GM18861 (cell line): ENCODE measurements around the gene NYAP1.

ENCODE experiments used
- ATAC-seq: cut with Tn5 transposase; IDR thresholded peaks from one replicate; pipeline ENCODE4 v1.9.1; 2021; ENCODE audit not compliant: unreplicated experiment

NYAP1 gene

GRCh38 chr7:100456562-100456961 lies 27.2 kb upstream of the NYAP1 start:
- no peak for ATAC-seq

GRCh38 chr7:100457033-100457432 lies 26.7 kb upstream of the NYAP1 start:
- no peak for ATAC-seq

- no peak for ATAC-seq
These were observed 19.5 kb upstream of the NYAP1 start, which contains the start of gene SPACDR for GRCh38 chr7:100464210-100464660. Gene SPACDR, minus strand, starts transcription at chr7:100464260. Its CDS starts 235 bp downstream, at chr7:100464025.

GRCh38 chr7:100464791-100465190 lies 18.9 kb upstream of the NYAP1 start:
- ATAC-seq: no peak

DNA sequence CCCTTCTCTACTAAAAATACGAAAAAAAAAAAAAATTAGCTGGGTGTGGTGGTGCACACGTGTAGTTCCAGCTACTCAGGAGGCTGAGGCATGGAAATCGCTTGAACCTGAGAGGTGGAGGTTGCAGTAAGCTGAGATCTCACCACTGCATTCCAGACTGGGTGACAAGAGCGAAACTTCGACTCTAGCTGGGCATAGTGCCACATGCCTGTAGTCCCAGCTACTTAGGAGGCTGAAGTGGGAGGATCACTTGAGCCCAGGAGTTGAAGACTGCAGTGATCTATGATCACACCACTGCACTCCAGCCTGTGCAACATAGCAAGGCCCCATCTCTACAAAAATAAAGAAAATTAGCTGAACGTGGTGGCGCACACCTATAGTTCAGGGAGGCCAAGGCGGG lies 18.4 kb upstream of the NYAP1 start:
- no peak for ATAC-seq

DNA sequence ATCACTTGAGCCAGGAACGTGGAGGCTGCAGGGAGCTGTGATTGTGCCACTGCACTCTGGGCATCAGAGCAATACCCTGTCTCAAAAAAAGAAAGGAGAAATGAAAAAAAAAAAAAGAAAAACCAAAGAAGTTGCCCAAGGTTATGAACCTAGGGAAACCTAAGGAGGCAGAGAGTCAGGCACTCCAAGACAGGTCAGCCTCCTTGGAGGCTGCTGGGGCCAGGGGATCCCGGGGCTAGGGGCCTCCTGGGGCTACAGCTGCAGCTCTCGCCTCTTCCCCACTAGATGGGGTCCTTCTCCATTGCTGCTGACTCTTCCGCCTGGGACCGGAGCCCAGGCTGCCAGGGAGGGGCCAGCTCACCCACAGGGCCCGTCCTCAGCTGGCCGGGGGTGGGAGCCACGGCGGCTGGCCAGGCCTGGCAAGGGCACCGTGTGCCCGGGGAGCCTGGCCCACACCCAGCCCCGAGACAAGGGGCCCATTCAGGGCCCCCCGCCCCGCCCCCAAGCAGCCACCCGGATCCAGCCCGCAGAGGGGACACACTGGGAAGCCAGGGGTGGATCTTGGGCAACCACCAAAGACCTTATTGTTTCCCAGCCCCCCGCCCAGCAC lies 17.9 kb upstream of the NYAP1 start:
- ATAC-seq: no peak

GRCh38 chr7:100466653-100467605 lies 16.8 kb upstream of the NYAP1 start:
- no peak for ATAC-seq

GRCh38 chr7:100467638-100468373 lies 15.9 kb upstream of the NYAP1 start:
- ATAC-seq: no peak

- ATAC-seq: no peak
These were observed 14.3 kb upstream of the NYAP1 start for GRCh38 chr7:100469227-100470044.

DNA sequence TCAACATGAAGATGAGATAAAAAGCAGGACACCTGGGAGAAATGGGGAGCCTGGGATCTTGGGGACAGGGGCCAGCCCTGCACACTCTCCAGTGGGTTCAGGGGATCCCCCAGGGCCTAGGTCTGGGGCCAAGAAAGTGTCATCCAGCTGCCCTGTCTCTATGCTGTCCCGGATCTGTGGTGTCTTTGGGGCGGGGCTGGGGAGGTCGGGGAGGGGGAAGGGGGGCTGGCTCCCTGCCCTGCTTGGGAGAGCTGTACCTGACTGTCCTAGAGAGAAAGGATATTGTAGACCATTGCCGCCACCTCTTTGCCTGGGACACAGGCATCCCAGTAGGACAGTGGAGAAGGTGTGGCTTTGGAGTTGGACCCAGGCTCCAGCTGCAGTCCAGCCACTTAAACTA lies 12.7 kb upstream of the NYAP1 start:
- ATAC-seq: no peak

- no peak for ATAC-seq
These were observed 11.4 kb upstream of the NYAP1 start for GRCh38 chr7:100472121-100472851.

DNA sequence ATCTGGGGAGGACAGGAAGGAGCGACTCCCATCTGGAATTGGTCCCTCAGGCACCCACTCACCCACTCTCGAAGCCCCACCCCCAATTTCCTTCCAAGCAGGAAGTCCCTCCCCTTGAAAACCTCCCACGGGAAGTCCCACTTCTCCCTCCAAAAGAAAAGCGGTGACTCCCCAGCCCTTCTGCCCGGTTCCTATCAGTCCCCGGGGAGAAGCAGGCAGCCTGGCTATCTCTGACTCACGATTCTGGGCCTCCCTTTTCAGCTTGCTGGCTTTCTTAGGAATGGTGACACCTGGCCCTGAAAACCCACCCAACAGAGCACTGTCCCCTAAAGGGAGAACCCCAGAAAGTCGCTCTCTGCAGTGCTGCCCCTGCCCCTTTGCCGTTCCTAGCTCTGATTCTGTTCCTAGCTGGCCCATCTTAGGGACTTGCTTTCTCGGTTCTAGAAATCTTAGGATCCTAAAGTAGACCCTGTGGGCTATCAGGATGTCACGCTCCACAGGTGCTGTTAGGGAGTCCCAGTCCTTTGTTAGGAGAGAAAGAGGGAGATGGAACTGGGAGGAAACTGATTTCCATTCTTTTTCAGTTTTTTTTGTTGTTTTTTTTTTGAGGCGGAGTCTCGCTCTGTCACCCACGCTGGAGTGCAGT lies 10.8 kb upstream of the NYAP1 start:
- no peak for ATAC-seq

DNA sequence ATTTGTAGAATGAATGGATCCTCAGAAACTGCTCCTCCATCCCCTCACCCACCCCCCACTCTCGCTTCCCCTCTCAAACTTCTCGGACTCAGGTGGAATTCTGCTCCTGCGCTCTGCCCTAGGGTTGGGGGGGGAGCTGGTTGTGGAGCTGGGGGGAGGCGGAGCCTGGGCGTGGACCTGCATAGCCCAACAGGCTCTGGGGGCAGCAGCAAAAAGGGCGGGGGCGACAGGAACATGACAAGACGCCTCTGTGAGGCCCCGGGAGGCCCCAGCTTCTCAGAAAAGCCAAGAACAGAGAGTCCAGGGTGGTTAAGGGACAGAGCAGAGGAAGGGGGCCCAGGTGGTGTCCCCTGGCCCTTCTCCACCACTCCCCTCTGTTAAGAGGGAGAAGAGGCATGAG lies 8.2 kb upstream of the NYAP1 start:
- ATAC-seq: no peak

- no peak for ATAC-seq
These were observed 7.5 kb upstream of the NYAP1 start for GRCh38 chr7:100476101-100476780.

- ATAC-seq: no peak
These were observed 6.5 kb upstream of the NYAP1 start for GRCh38 chr7:100476903-100477870.

DNA sequence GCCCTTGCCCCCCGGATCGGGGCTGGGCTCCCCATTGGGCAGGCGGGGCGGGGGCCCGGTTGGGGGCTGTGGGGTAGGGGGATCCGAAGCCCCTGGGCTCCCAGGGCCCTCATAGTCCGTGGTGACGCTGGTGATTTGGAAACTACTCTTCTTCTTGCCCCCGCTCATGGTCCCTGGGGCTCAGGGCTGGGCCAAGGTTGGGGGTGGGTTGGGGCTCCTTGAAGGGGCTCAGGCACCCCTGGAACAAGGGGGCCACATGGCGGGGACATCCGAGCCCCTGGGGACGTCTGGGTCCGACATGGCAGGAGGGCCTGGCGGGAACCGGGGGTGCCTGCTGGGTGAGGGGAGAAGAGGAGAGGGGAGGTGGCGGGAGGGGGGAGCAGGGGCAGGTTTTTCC lies 5.9 kb upstream of the NYAP1 start:
- no peak for ATAC-seq

DNA sequence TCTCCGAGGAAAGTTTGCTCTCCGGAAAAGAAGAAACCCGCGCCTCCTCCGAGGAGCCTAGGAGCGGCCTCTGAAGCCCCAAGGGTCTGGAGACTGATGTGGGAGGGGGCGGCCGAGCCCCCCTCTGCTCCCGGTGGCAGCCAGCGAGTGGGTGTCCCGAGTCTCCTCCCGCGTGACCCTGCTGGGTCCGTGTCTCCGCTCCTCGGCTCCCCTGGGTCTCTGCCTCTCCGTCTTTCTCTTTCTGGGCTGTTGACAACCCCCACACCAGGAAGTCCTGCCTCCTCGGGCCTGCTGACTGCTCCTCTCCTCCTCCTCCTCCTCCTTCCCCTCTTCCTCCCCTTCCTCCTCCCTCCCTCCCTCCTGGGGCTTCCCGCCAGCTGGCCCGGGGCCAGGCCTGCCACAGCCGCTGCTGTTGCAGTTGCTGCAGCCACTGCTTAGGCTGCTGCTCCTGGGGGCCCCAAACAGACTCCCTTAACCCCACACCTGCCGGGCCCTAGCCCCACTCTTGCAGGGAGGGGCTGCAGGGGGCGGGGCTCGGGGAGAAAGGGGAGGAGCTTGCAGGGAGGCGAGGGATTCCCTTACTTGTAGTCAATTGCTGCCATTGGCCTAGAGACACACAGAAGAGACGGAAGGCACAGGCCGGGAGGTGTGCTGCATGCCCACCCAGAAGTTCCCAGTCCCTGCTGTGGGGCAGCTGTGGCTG lies 4.6 kb upstream of the NYAP1 start, which contains the start of gene TSC22D4:
Gene TSC22D4 (minus strand): TSS at position 257 of the 703 bp plus-strand sequence. CDS start 1,176 bp downstream, outside the sequence.
- peak; percentile 38 for ATAC-seq
